CD14-positive monocyte (primary cell): ENCODE measurements around the gene MSI1. TPM values are rescaled to one million over a fixed set of nuclear protein-coding genes. Genes with fewer than 3 reads are reported as not detected.

Source experiments
- DNase-seq, 3 donors: peaks; one replicate each; pipeline ENCODE4 v3.0.0-alpha.2; 2011 to 2022
- H2AFZ ChIP-seq: 2 replicates; pipeline ENCODE4 v1.6.0; 2012; ENCODE audit warnings: mild to moderate bottlenecking, low read depth, low read length, inconsistent platforms; ENCODE audit not compliant: insufficient read depth, poor library complexity, severe bottlenecking
- H3K27ac ChIP-seq, 2 donors: 1 replicate in 1 of 2; 2 replicates in 1 of 2; pipeline ENCODE4 v1.5.1; 2012 to 2013; ENCODE audit warnings: low read length in 2 of 2, control low read depth in 1 of 2, inconsistent platforms in 1 of 2, low read depth in 1 of 2, mild to moderate bottlenecking in 1 of 2
- H3K27me3 ChIP-seq, 2 donors: one replicate each; pipeline versions ENCODE4 v1.6.0 to v1.6.1; 2011 to 2013; ENCODE audit warnings: low read length in 2 of 2; ENCODE audit not compliant: control insufficient read depth in 2 of 2, insufficient read depth in 2 of 2
- H3K36me3 ChIP-seq, 2 donors: replicated peaks in 1 of 2; 1 replicate in 1 of 2; 2 replicates in 1 of 2; pipeline versions ENCODE4 v1.5.1 to v1.6.1; 2012 to 2013; ENCODE audit warnings: low read length in 2 of 2, control low read depth in 1 of 2, inconsistent platforms in 1 of 2, mild to moderate bottlenecking in 1 of 2; ENCODE audit not compliant: insufficient read depth in 2 of 2, control insufficient read depth in 1 of 2
- H3K4me1 ChIP-seq, 2 donors: 1 replicate in 1 of 2; 2 replicates in 1 of 2; pipeline versions ENCODE4 v1.5.1 to v1.6.1; 2012 to 2013; ENCODE audit warnings: low read length in 2 of 2, control low read depth in 1 of 2, inconsistent platforms in 1 of 2, mild to moderate bottlenecking in 1 of 2, moderate library complexity in 1 of 2; ENCODE audit not compliant: insufficient read depth in 2 of 2, control insufficient read depth in 1 of 2
- H3K4me2 ChIP-seq: replicated peaks from 2 replicates; pipeline ENCODE3; 2012; ENCODE audit warnings: low read length, moderate library complexity, mild to moderate bottlenecking; ENCODE audit not compliant: poor library complexity, severe bottlenecking; ENCODE audit errors: extremely low read depth
- H3K4me3 ChIP-seq, 3 experiments: fragments of 200-600 bp in 1 of 3; sonication (generic) in 1 of 3; replicated peaks in 1 of 3; 1 replicate in 2 of 3; 2 replicates in 1 of 3; pipeline ENCODE4 v1.5.1; 2011 to 2013; ENCODE audit warnings: low read length in 3 of 3, mild to moderate bottlenecking in 3 of 3, control low read depth in 2 of 3, low read depth in 2 of 3, inconsistent platforms in 1 of 3, moderate library complexity in 1 of 3
- H3K79me2 ChIP-seq: 2 replicates; pipeline ENCODE4 v1.6.0; 2012; ENCODE audit warnings: mild to moderate bottlenecking, control low read depth, inconsistent platforms, low read length, moderate library complexity; ENCODE audit not compliant: insufficient read depth
- H3K9ac ChIP-seq: 2 replicates; pipeline ENCODE4 v1.6.0; 2017; ENCODE audit warnings: low read length, mild to moderate bottlenecking; ENCODE audit not compliant: insufficient read depth, poor library complexity, severe bottlenecking
- H3K9me3 ChIP-seq, 2 donors: replicated peaks in 1 of 2; 1 replicate in 1 of 2; 2 replicates in 1 of 2; pipeline versions ENCODE4 v1.5.1 to v1.6.1; 2012 to 2013; ENCODE audit warnings: low read length in 2 of 2, control low read depth in 1 of 2; ENCODE audit not compliant: control insufficient read depth in 1 of 2, insufficient read depth in 1 of 2
- H4K20me1 ChIP-seq: 2 replicates; pipeline ENCODE4 v1.6.0; 2012; ENCODE audit warnings: mild to moderate bottlenecking, low read length, control low read depth, moderate library complexity; ENCODE audit not compliant: insufficient read depth
- H3K27ac Mint-ChIP-seq, 7 donors: one replicate each; pipeline ENCODE4 v1.8.0; 2020; ENCODE audit warnings: mild to moderate bottlenecking in 7 of 7, mixed read lengths in 7 of 7, moderate library complexity in 6 of 7, inconsistent platforms in 2 of 7
- H3K27me3 Mint-ChIP-seq, 3 donors: one replicate each; pipeline ENCODE4 v1.8.0; 2021 to 2022; ENCODE audit warnings: low read depth in 3 of 3, mild to moderate bottlenecking in 3 of 3, mixed read lengths in 3 of 3, moderate library complexity in 3 of 3, inconsistent platforms in 1 of 3
- H3K36me3 Mint-ChIP-seq, 2 donors: one replicate each; pipeline ENCODE4 v1.8.0; 2020; ENCODE audit warnings: mixed read lengths in 2 of 2, inconsistent platforms in 1 of 2, mild to moderate bottlenecking in 1 of 2
- H3K4me1 Mint-ChIP-seq: one replicate; pipeline ENCODE4 v1.8.0; 2020; ENCODE audit warnings: mild to moderate bottlenecking, mixed read lengths
- H3K4me3 Mint-ChIP-seq, 2 donors: one replicate each; pipeline ENCODE4 v1.8.0; 2020; ENCODE audit warnings: mild to moderate bottlenecking in 2 of 2, mixed read lengths in 2 of 2, moderate library complexity in 1 of 2
- H3K9me3 Mint-ChIP-seq, 7 donors: one replicate each; pipeline ENCODE4 v1.8.0; 2020 to 2022; ENCODE audit warnings: mixed read lengths in 7 of 7, mild to moderate bottlenecking in 6 of 7, moderate library complexity in 6 of 7, inconsistent platforms in 2 of 7
- CTCF ChIP-seq: fragments of 200-600 bp; IDR thresholded peaks from one replicate; pipeline ENCODE4 v1.8.0; 2022; ENCODE audit warnings: antibody characterized with exemption, mild to moderate bottlenecking
- WGBS: methylation state at CpG from one replicate; pipeline ENCODE4 v1.1.5; 2013; ENCODE audit warnings: missing lambda C conversion rate; ENCODE audit not compliant: insufficient coverage; 5-methylcytosine and 5-hydroxymethylcytosine counted together
- intact Hi-C, 2 donors: fragments of 100-400 bp; cut with micrococcal nuclease; formaldehyde crosslinking; loops; one replicate each; pipeline versions ENCODE4 v1.15.0 to v1.15.1; 2023
- polyA plus RNA-seq, 3 donors: library from polyadenylated mRNA; depleted of rRNA in 1 of 3; unstranded in 2 of 3; stranded (reverse) in 1 of 3; fragments of 300-500 nt in 2 of 3; fragments of >200 nt in 1 of 3; fragmentation: Illumina TruSeq in 2 of 3; gene quantifications; 1 replicate in 2 of 3; 2 replicates in 1 of 3; pipeline ENCODE4 v1.2.3, GENCODE V29; 2012 to 2021

MSI1 gene
- polyA plus RNA-seq, 3 donors, result not detected

GRCh38 chr12:120353556-120354317 is 15.2 kb downstream of the MSI1 start:
- Histone ChIP-seq H3K27me3 (peaks cover 0 to 2% of the 10 kb centered on the region in 2 donors), H2AFZ (no peak overlapping the region), H3K4me1 (no peaks in the 10 kb centered on the region), H3K36me3 (no peaks in the 10 kb centered on the region), H3K4me2 (no peak overlapping the region), H3K79me2 (no peaks in the 10 kb centered on the region), H4K20me1 (no peaks in the 10 kb centered on the region), H3K27ac (no peak overlapping the region), H3K9me3 (no peaks in the 10 kb centered on the region), H3K4me3 (no peak overlapping the region), H3K9ac (no peak overlapping the region)
- Mint-ChIP-seq H3K27ac (no peak overlapping the region), H3K4me3 (no peak overlapping the region), H3K9me3 (peaks cover 0 to 2% (median 0%) of the 10 kb centered on the region in 7 donors), H3K36me3 (no peaks in the 10 kb centered on the region), H3K4me1 (peaks cover 1% of the 10 kb centered on the region), H3K27me3 (peaks cover 10 to 24% (median 23%) of the 10 kb centered on the region in 3 donors)
- WGBS, result 83% methylated on average over 1 of the region's 4 CpGs
- no peak for TF ChIP-seq CTCF
- no peak for DNase-seq
- intact Hi-C loops, result no loop called here

GRCh38 chr12:120353136-120353535 is 15.8 kb downstream of the MSI1 start:
- no peak overlapping the region for H3K9ac ChIP-seq
- DNase-seq, result no peak
- H4K20me1 ChIP-seq, result no peaks in the 10 kb centered on the region
- no peaks in the 10 kb centered on the region for H3K79me2 ChIP-seq
- no peaks in the 10 kb centered on the region for H3K9me3 ChIP-seq
- peaks cover 0 to 2% of the 10 kb centered on the region in 2 donors for H3K27me3 ChIP-seq
- peaks cover 0 to 2% (median 0%) of the 10 kb centered on the region in 7 donors for H3K9me3 Mint-ChIP-seq
- TF ChIP-seq CTCF, result no peak
- no peak overlapping the region for H3K27ac ChIP-seq
- intact Hi-C loops, result no loop called here
- peak overlapping the region in 1 of 2 donors; percentile 39 for H3K4me3 Mint-ChIP-seq
- 96% methylated on average over 4 of the region's 6 CpGs for WGBS
- H3K27ac Mint-ChIP-seq, result no peak overlapping the region
- no peak overlapping the region for H3K4me3 ChIP-seq
- H3K4me1 ChIP-seq, result no peaks in the 10 kb centered on the region
- peaks cover 1% of the 10 kb centered on the region for H3K4me1 Mint-ChIP-seq
- no peak overlapping the region for H3K4me2 ChIP-seq
- H3K27me3 Mint-ChIP-seq, result peaks cover 12 to 19% (median 19%) of the 10 kb centered on the region in 3 donors
- H2AFZ ChIP-seq, result no peak overlapping the region
- no peaks in the 10 kb centered on the region for H3K36me3 Mint-ChIP-seq
- H3K36me3 ChIP-seq, result no peaks in the 10 kb centered on the region
